ENCODE data around the gene ALDH1A2.

- TF ChIP-seq, protein P1, sequence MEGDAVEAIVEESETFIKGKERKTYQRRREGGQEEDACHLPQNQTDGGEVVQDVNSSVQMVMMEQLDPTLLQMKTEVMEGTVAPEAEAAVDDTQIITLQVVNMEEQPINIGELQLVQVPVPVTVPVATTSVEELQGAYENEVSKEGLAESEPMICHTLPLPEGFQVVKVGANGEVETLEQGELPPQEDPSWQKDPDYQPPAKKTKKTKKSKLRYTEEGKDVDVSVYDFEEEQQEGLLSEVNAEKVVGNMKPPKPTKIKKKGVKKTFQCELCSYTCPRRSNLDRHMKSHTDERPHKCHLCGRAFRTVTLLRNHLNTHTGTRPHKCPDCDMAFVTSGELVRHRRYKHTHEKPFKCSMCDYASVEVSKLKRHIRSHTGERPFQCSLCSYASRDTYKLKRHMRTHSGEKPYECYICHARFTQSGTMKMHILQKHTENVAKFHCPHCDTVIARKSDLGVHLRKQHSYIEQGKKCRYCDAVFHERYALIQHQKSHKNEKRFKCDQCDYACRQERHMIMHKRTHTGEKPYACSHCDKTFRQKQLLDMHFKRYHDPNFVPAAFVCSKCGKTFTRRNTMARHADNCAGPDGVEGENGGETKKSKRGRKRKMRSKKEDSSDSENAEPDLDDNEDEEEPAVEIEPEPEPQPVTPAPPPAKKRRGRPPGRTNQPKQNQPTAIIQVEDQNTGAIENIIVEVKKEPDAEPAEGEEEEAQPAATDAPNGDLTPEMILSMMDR (IDR thresholded peaks at IDR 0.05; ENCODE audit: poor library complexity, severe bottlenecking): no peak
- no peak for TF ChIP-seq POLR2AphosphoS5 (IDR thresholded peaks at IDR 0.05)
- TF ChIP-seq EP300 (conservative IDR thresholded peaks at IDR 0.05; ENCODE audit: poor library complexity, severe bottlenecking): no peak
- TF ChIP-seq RAD21 (conservative IDR thresholded peaks at IDR 0.05): no peak
- TF ChIP-seq EZH2 (IDR thresholded peaks at IDR 0.05; ENCODE audit: borderline replicate concordance, insufficient read depth, low read length, poor library complexity, severe bottlenecking): no peak
- TF ChIP-seq SMC3 (conservative IDR thresholded peaks at IDR 0.05; ENCODE audit: poor library complexity): no peak
- TF ChIP-seq TAF1 (IDR thresholded peaks at IDR 0.05; ENCODE audit: low read depth): no peak
- TF ChIP-seq REST (IDR thresholded peaks at IDR 0.05; ENCODE audit: borderline replicate concordance): no peak
- no peak for TF ChIP-seq MXI1 (conservative IDR thresholded peaks at IDR 0.05; ENCODE audit: poor library complexity, severe bottlenecking)
These were observed 144.6 kb downstream of the ALDH1A2 start for GRCh38 chr15:57920911-57921310.

All from neural cell (in vitro differentiated cells).